Kidney (tissue), 14 donors: Measurements from ENCODE around the gene RELT. TPM values are rescaled to one million over a fixed set of nuclear protein-coding genes. Genes with fewer than 3 reads are reported as not detected.

Experiments
- DNase-seq, 5 donors: peaks; one replicate each; pipeline ENCODE4 v3.0.0-alpha.2; 2013 to 2020
- FAIRE-seq: peaks from 2 replicates; lab custom pipeline; 2012; peaks lifted over from hg19 to GRCh38; lab: Jason Lieb, UNC
- H3K27ac ChIP-seq, 2 donors: one replicate each; pipeline ENCODE4 v1.7.0; 2013; ENCODE audit warnings: low read depth in 2 of 2, low read length in 2 of 2, inconsistent platforms in 1 of 2
- H3K27me3 ChIP-seq: one replicate; pipeline ENCODE4 v1.7.1; 2013; ENCODE audit warnings: low read length, inconsistent platforms; ENCODE audit not compliant: control insufficient read depth, insufficient read depth
- H3K36me3 ChIP-seq, 3 donors: one replicate each; pipeline versions ENCODE4 v1.7.0 to v1.7.1; 2013; ENCODE audit warnings: low read length in 3 of 3, control low read depth in 1 of 3, inconsistent platforms in 1 of 3; ENCODE audit not compliant: insufficient read depth in 3 of 3, control insufficient read depth in 2 of 3
- H3K4me1 ChIP-seq, 3 donors: one replicate each; pipeline versions ENCODE4 v1.7.0 to v1.7.1; 2013; ENCODE audit warnings: low read length in 3 of 3, inconsistent platforms in 1 of 3, low read depth in 1 of 3; ENCODE audit not compliant: control insufficient read depth in 2 of 3, insufficient read depth in 2 of 3
- H3K4me3 ChIP-seq, 3 donors: one replicate each; pipeline versions ENCODE4 v1.7.0 to v1.8.1; 2013; ENCODE audit warnings: low read length in 3 of 3, control low read depth in 1 of 3, inconsistent platforms in 1 of 3
- H3K9ac ChIP-seq, 3 donors: one replicate each; pipeline versions ENCODE4 v1.7.0 to v1.7.1; 2013; ENCODE audit warnings: low read length in 3 of 3, control low read depth in 1 of 3, inconsistent platforms in 1 of 3
- H3K9me3 ChIP-seq, 3 donors: one replicate each; pipeline versions ENCODE4 v1.7.0 to v1.7.1; 2013; ENCODE audit warnings: low read length in 3 of 3, control low read depth in 1 of 3, inconsistent platforms in 1 of 3; ENCODE audit not compliant: control insufficient read depth in 2 of 3, insufficient read depth in 1 of 3
- CTCF ChIP-seq: IDR thresholded peaks from 3 replicates; pipeline ENCODE4 v1.5.1; 2012; ENCODE audit warnings: mild to moderate bottlenecking, moderate library complexity, borderline replicate concordance; ENCODE audit not compliant: insufficient read depth; ENCODE audit errors: extremely low read depth
- intact Hi-C: fragments of 100-400 bp; cut with DNase I; formaldehyde crosslinking; loops from one replicate; pipeline ENCODE4 v1.11.1; 2022
- polyA plus RNA-seq: library from polyadenylated mRNA; stranded (reverse); fragments of 350-450 nt; fragmentation: Illumina TruSeq; extraction: RNeasy Lipid Tissue Mini Kit (QIAGEN cat#74804); gene quantifications from one replicate; pipeline ENCODE4 v1.2.3, GENCODE V29; 2014; ENCODE audit warnings: low read depth, low replicate concordance; ENCODE audit not compliant: insufficient read depth
- total RNA-seq: library from RNA; stranded (reverse); fragmentation: NEBNext Ultra II Directional; extraction: Animal tissue kit (Norgen Biotek cat#: 25700); gene quantifications from one replicate; pipeline ENCODE4 v1.2.1, GENCODE V29; 2021
- donor health status: control.
- donor health status: control.
- donor health status: control.
- donor health status: control.
- donor health status: control.
- donor health status: DM: yes; HTN: yes; CAD: no.
- donor health status: Normal renal cell carcinoma (clear cell type).

The RELT gene
- total and polyA plus RNA-seq, 2 donors from 2014 or later = 1.0 to 8.7 TPM

GRCh38 chr11:73355109-73355508 is 21.1 kb upstream of the RELT start:
- no peak for FAIRE-seq
- no peak for TF ChIP-seq CTCF
- intact Hi-C loops = no loop called here

DNA sequence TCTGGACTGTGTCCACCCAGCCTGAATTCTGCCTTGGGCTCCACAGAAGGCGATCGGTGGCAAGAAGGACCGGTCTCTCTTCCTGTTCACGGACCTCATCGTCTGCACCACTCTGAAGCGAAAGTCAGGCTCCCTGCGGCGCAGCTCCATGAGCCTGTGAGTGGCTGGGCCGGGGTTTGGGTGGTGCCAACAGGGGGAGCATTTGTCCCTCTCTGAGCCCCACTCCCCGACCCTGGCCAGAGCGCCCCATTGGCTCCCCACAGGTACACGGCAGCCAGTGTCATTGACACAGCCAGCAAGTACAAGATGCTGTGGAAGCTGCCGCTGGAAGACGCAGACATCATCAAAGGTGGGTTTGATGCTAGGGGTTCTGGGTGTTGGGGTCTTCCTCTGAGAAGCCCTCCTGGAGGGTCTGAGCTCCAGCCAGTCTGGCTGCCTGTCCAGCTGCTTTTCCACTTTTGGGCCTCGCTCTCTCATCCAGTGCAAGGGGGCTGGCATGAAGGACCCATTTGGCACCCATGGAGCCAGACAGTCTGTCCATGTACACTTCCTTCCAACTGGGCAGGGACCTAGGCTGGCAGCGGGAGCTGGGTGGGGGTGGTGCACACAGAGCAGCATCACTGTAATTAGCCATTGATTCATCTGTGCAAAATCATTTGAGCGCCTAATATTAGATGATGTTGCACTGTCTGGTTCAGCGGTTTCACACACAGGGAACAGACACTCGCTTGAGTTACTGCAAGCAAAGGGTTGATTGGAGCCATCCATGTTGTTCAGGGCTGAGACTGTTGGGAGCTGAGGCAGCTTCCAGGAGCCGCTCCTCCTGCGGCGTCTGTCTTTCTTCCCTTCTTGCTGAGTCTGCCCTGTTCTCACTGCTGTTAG is 19.0 kb upstream of the RELT start:
- Histone ChIP-seq H3K9me3 (no peaks in the 10 kb centered on the region), H3K27me3 (no peaks in the 10 kb centered on the region), H3K4me3 (no peak overlapping the region), H3K9ac (no peak overlapping the region), H3K27ac (no peak overlapping the region), H3K36me3 (peaks cover 4 to 63% (median 39%) of the 10 kb centered on the region in 3 donors), H3K4me1 (no peaks in the 10 kb centered on the region)
- intact Hi-C loops = no loop called here
- no peak for TF ChIP-seq CTCF
- DNase-seq (no peak), FAIRE-seq (no peak)

More at GRCh38 chr11:73355109-73355508, 21.1 kb upstream of the RELT start:
- Histone ChIP-seq H3K9ac (no peak overlapping the region), H3K4me1 (no peaks in the 10 kb centered on the region), H3K4me3 (no peak overlapping the region), H3K9me3 (no peaks in the 10 kb centered on the region), H3K36me3 (peaks cover 0 to 45% (median 27%) of the 10 kb centered on the region in 3 donors), H3K27ac (no peak overlapping the region), H3K27me3 (no peaks in the 10 kb centered on the region)
- DNase-seq = no peak

- Histone ChIP-seq H3K27me3 (no peaks in the 10 kb centered on the region), H3K4me1 (no peaks in the 10 kb centered on the region), H3K36me3 (peaks cover 4 to 67% (median 39%) of the 10 kb centered on the region in 3 donors), H3K4me3 (no peak overlapping the region), H3K27ac (no peak overlapping the region), H3K9me3 (no peaks in the 10 kb centered on the region), H3K9ac (no peak overlapping the region)
- DNase-seq = no peak
- intact Hi-C loops = no loop called here
- no peak for FAIRE-seq
- no peak for TF ChIP-seq CTCF
Measured at GRCh38 chr11:73358071-73358470, 18.1 kb upstream of the RELT start.
